HL-60 (cell line): Measurements from ENCODE around the gene TREML1.
A peak's percentile ranks its signal among the peaks of the same experiment; 100 is the strongest.

Source experiments
- DNase-seq, 2 experiments: peaks; one replicate each; pipeline ENCODE4 v3.0.0-alpha.2; 2010 to 2020; ENCODE audit warnings: low read depth in 1 of 2, low spot score in 1 of 2
- H3K27ac ChIP-seq: fragments of 250-450 bp; sonication (Bioruptor Pico); replicated peaks from 2 replicates; pipeline ENCODE4 v1.5.1; 2020; ENCODE audit warnings: mild to moderate bottlenecking, moderate library complexity
- H3K27me3 ChIP-seq: fragments of 250-450 bp; sonication (Bioruptor Pico); 2 replicates; pipeline ENCODE4 v1.5.1; 2021; ENCODE audit warnings: mild to moderate bottlenecking, moderate library complexity; ENCODE audit not compliant: insufficient read depth, poor library complexity, severe bottlenecking
- H3K4me3 ChIP-seq: replicated peaks from 2 replicates; pipeline ENCODE4 v1.5.1; 2011; ENCODE audit warnings: mild to moderate bottlenecking, control low read depth, low read length; ENCODE audit not compliant: insufficient read depth
- CTCF ChIP-seq: IDR thresholded peaks from one replicate; pipeline ENCODE4 v1.5.1; 2011; ENCODE audit warnings: low read length, control low read depth, inconsistent platforms; ENCODE audit not compliant: insufficient read depth
- GABPA ChIP-seq: IDR thresholded peaks from 2 replicates; pipeline ENCODE4 v1.6.1; 2012; ENCODE audit warnings: low read depth
- POLR2AphosphoS5 ChIP-seq: IDR thresholded peaks from 2 replicates; pipeline ENCODE4 v1.6.1; 2012; ENCODE audit warnings: low read depth
- SPI1 ChIP-seq: IDR thresholded peaks from 2 replicates; pipeline ENCODE4 v1.6.1; 2012; ENCODE audit warnings: low read depth, mild to moderate bottlenecking, borderline replicate concordance
- long read RNA-seq: library from polyadenylated mRNA; unstranded; transcript quantifications from one replicate; pipeline ENCODE4 v2.0.0, GENCODE V29; 2020
- TF ChIP-seq, protein P1 (sequence below): IDR thresholded peaks from 2 replicates; pipeline ENCODE4 v1.6.1; 2012; ENCODE audit warnings: low read depth; ENCODE audit not compliant: insufficient replicate concordance

The TREML1 gene, protein sequence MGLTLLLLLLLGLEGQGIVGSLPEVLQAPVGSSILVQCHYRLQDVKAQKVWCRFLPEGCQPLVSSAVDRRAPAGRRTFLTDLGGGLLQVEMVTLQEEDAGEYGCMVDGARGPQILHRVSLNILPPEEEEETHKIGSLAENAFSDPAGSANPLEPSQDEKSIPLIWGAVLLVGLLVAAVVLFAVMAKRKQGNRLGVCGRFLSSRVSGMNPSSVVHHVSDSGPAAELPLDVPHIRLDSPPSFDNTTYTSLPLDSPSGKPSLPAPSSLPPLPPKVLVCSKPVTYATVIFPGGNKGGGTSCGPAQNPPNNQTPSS
- long read RNA-seq: 0 reads

DNA sequence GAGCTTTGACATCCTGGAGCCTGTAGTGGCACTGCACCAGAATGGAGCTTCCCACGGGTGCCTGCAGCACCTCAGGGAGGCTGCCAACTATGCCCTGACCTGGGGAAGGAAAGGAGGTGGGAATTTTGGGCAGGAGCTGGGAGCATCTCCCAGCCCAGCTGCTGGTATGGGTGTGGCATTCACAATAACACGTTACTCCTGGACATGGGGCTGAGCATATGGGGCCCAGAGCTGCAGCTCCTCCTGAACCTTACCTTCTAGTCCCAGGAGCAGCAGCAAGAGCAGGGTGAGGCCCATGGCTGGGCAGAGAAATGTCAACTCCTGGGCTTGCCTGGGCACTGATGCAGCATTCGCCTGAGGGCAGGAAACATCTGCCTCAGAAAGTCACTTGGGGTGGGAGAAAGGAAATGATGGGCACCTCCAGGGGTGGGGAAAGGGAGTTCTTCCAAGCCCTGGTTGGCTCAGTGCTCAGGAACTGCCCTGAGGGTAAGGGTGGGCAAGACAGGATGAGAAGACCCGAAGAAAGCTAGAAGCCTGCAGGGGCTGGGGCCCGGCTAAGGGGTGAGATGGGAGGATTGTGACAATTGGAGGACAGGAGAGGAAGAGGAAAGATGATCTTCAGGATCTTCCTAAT, at the start of gene TREML1:
TSS of gene TREML1 (minus strand) at position 356 of the 634 bp plus-strand sequence. CDS start at position 297, 59 bp downstream.
- no peak for DNase-seq
- no peaks in the 10 kb centered on the region for H3K27me3 ChIP-seq
- TF ChIP-seq, protein P1, sequence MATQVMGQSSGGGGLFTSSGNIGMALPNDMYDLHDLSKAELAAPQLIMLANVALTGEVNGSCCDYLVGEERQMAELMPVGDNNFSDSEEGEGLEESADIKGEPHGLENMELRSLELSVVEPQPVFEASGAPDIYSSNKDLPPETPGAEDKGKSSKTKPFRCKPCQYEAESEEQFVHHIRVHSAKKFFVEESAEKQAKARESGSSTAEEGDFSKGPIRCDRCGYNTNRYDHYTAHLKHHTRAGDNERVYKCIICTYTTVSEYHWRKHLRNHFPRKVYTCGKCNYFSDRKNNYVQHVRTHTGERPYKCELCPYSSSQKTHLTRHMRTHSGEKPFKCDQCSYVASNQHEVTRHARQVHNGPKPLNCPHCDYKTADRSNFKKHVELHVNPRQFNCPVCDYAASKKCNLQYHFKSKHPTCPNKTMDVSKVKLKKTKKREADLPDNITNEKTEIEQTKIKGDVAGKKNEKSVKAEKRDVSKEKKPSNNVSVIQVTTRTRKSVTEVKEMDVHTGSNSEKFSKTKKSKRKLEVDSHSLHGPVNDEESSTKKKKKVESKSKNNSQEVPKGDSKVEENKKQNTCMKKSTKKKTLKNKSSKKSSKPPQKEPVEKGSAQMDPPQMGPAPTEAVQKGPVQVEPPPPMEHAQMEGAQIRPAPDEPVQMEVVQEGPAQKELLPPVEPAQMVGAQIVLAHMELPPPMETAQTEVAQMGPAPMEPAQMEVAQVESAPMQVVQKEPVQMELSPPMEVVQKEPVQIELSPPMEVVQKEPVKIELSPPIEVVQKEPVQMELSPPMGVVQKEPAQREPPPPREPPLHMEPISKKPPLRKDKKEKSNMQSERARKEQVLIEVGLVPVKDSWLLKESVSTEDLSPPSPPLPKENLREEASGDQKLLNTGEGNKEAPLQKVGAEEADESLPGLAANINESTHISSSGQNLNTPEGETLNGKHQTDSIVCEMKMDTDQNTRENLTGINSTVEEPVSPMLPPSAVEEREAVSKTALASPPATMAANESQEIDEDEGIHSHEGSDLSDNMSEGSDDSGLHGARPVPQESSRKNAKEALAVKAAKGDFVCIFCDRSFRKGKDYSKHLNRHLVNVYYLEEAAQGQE: no peak
- TF ChIP-seq SPI1 (no peak), CTCF (no peak), POLR2AphosphoS5 (no peak), GABPA (no peak)
- H3K27ac ChIP-seq: no peak within 1 kb of the TSS
- H3K4me3 ChIP-seq: no peak within 1 kb of the TSS

DNA sequence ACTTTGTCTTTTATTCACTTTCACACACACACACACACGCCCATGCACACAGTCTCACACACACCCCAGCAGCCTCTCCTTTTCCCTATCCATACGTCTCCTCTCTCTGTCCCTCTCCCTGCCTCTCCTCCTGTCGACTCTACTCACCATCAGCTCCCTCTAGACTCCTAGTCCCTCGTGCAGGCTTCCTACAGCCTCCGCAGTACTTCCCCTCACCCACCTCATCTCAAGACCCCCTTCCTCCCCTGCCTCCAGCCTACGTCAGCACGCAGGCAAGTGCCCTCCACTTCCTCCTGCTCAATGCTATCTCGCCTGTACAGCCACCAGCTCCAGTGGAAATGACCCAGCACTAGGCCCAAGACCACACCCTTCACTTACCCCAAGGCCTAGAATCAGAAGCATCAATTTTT, 47.6 kb upstream of the TREML1 start:
- DNase-seq: peak in 1 of 2 experiments; percentile 30
- Histone ChIP-seq H3K27ac (peak overlapping the region; percentile 89), H3K4me3 (no peak overlapping the region), H3K27me3 (no peaks in the 10 kb centered on the region)
- peak; percentile 22; the same call in 1 of the 2 replicates for TF ChIP-seq SPI1
- TF ChIP-seq, protein P1: no peak

GRCh38 chr6:41200901-41201763, 47.0 kb upstream of the TREML1 start, which contains the start of gene TREML2:
Gene TREML2 (minus strand): TSS chr6:41201149. CDS start chr6:41201008, 141 bp downstream.
- TF ChIP-seq POLR2AphosphoS5 (peak; percentile 77; the same call in 1 of the 2 replicates), GABPA (0 out of 2 replicates have a peak, but pooled peaks have one; percentile 8), SPI1 (peak; percentile 94), CTCF (no peak)
- TF ChIP-seq, protein P1: no peak
- Histone ChIP-seq H3K4me3 (peak within 1 kb of the TSS; percentile 18), H3K27me3 (no peaks in the 10 kb centered on the region), H3K27ac (peak within 1 kb of the TSS; percentile 89)
- peak; percentile 78 to 88 for DNase-seq
